Measurements from ENCODE around the gene FBXO33.

DNA sequence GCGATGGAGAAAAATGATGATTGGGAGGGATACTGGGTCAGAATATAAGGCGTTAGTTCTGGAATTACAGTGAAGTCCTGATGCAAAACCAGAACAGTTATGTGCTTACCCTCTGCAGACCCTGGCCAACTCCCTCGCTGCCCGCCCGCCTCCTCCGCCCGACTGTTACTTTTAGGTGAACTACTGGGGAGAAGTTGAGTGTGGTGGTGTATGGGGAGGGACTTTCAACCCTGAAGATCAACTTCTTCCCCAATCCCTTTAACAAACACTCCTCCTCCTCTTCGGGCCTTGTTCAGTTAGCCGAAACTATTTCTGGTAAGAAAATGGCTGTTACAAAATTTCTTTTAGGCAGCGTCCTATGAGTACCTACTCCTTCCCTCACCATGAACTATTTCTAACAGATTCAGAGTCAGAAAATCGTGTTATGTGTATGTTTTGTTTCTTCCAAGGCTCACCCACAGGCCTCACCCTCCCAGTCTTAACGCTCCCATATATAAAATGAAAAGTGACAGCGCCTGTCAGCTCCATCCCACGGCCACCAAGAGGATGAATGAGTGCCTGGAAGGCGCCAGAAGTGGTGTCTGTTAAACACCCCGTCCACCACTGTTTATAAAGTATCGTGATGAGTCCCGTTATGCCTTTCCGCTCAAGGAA is 1.3 kb downstream of the FBXO33 start:
- no peak for TF ChIP-seq EP300 (IDR thresholded peaks at IDR 0.05; ENCODE audit: borderline replicate concordance)
- no peak for TF ChIP-seq ZBTB7A (IDR thresholded peaks at IDR 0.05; ENCODE audit: low read depth)
- no peak for TF ChIP-seq RAD21 (IDR thresholded peaks at IDR 0.05; ENCODE audit: low read depth)
- TF ChIP-seq MAX (IDR thresholded peaks at IDR 0.05), result no peak
